Measurements from ENCODE around the gene POLR3K.

GRCh38 chr16:60166-60565 is 6.8 kb upstream of the POLR3K start:
- no peak for TF ChIP-seq CTCF (tag by site-specific recombination; IDR thresholded peaks at IDR 0.05)
- TF ChIP-seq ZNF155 (tag by site-specific recombination; IDR thresholded peaks at IDR 0.05), result no peak
- no peak for TF ChIP-seq REST (tag by site-specific recombination; IDR thresholded peaks at IDR 0.05)
- no peak for TF ChIP-seq SALL2 (tag by site-specific recombination; IDR thresholded peaks at IDR 0.05; ENCODE audit: borderline replicate concordance)
- no peak for TF ChIP-seq HOXA7 (CRISPR knock-in tag; IDR thresholded peaks at IDR 0.05; ENCODE audit: borderline replicate concordance)
- no peak for TF ChIP-seq ZBTB17 (tag by site-specific recombination; IDR thresholded peaks at IDR 0.05)
- no peak for TF ChIP-seq PRDM4 (tag by site-specific recombination; IDR thresholded peaks at IDR 0.05)
- TF ChIP-seq SP2 (tag by site-specific recombination; IDR thresholded peaks at IDR 0.05), result no peak
- no peak for TF ChIP-seq ZNF518A (tag by site-specific recombination; conservative IDR thresholded peaks at IDR 0.05; ENCODE audit: low read depth)
- TF ChIP-seq YY1 (tag by site-specific recombination; IDR thresholded peaks at IDR 0.05), result no peak
- no peak for TF ChIP-seq ZBTB7A (tag by site-specific recombination; IDR thresholded peaks at IDR 0.05; ENCODE audit: low read depth)
- no peak for TF ChIP-seq ZNF335 (tag by site-specific recombination; conservative IDR thresholded peaks at IDR 0.05)

Measured in HEK293 (cell line).